AG09319 (cell line): Measurements from ENCODE around the gene CHMP6.

Experiments used
- DNase-seq: peaks from one replicate; pipeline ENCODE4 v3.0.0-alpha.2; 2010; ENCODE audit warnings: low read depth; ENCODE audit errors: extremely low read depth
- TF ChIP-seq, protein P1 (sequence below): IDR thresholded peaks from 2 replicates; pipeline ENCODE4 v1.5.1; 2011; ENCODE audit warnings: low read depth, mild to moderate bottlenecking, inconsistent platforms, low read length, moderate library complexity

CHMP6 gene

GRCh38 chr17:81003711-81004475, 12.3 kb downstream of the CHMP6 start:
- TF ChIP-seq, protein P1, sequence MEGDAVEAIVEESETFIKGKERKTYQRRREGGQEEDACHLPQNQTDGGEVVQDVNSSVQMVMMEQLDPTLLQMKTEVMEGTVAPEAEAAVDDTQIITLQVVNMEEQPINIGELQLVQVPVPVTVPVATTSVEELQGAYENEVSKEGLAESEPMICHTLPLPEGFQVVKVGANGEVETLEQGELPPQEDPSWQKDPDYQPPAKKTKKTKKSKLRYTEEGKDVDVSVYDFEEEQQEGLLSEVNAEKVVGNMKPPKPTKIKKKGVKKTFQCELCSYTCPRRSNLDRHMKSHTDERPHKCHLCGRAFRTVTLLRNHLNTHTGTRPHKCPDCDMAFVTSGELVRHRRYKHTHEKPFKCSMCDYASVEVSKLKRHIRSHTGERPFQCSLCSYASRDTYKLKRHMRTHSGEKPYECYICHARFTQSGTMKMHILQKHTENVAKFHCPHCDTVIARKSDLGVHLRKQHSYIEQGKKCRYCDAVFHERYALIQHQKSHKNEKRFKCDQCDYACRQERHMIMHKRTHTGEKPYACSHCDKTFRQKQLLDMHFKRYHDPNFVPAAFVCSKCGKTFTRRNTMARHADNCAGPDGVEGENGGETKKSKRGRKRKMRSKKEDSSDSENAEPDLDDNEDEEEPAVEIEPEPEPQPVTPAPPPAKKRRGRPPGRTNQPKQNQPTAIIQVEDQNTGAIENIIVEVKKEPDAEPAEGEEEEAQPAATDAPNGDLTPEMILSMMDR: no peak
- DNase-seq: no peak

- TF ChIP-seq, protein P1: no peak
Observed at GRCh38 chr17:81006891-81007290, 15.2 kb downstream of the CHMP6 start.

DNA sequence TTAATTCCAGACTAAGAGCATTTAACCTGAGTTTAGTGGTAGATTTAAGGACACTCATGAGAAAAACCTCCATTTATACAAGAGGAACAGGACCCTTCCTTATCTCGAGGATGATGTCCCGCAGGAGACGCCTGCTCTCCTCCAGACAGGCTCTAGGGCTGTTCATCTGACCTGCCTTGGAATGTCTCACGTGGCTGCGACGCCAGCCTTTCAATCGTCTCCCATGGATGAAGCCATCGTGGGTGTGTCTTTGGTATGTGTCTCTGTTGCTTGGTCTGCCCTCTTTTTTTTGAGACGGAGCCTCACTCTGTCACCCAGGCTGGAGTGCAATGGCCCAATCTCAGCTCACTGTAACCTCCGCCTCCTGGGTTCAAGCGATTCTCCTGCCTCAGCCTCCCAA, 16.5 kb downstream of the CHMP6 start:
- TF ChIP-seq, protein P1: no peak

More at GRCh38 chr17:81006891-81007290, 15.2 kb downstream of the CHMP6 start:
- DNase-seq: no peak

GRCh38 chr17:81009136-81009535, 17.5 kb downstream of the CHMP6 start:
- TF ChIP-seq, protein P1: no peak

More for the DNA sequence above, 16.5 kb downstream of the CHMP6 start:
- DNase-seq: no peak

DNA sequence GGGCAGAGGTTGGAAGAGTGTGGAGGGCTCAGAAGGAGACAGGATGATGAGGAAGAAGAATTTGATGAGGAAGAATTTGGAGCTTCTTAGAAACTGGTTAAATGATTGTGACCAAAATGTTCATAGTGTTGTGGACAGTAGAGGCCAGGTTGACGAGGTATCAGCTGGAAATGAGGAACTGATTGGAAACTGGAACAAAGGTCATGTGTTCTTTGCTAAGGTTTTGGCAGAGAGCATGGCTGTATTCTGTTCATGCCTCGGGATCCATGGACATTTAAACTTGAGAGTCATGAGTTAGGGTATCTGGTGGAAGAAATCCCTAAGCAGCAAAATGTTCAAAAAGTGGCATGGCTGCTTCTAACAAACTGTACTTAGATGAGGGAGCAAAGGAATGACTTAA, 19.3 kb downstream of the CHMP6 start:
- TF ChIP-seq, protein P1: no peak
- DNase-seq: no peak

More at GRCh38 chr17:81009136-81009535, 17.5 kb downstream of the CHMP6 start:
- DNase-seq: no peak

DNA sequence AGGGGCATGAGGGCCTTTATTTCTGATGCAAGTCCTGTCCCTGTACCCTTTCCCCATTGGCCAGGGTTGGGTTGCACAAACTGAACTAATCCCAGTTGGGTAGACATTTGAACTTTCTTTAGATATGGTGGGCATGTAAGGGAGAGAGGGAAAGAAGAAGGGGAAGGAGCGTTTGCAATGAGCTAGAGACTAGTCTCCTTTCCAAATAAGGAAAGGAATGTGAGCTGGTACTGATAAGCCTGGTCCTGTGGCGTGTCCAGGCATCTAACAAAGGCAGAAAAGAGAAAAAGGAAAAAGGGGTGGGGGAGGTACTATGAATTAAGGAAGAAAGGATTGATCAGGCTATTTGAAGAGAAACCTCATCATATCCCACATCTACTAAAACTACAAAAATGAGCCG, 20.3 kb downstream of the CHMP6 start:
- DNase-seq: no peak
- TF ChIP-seq, protein P1: no peak

DNA sequence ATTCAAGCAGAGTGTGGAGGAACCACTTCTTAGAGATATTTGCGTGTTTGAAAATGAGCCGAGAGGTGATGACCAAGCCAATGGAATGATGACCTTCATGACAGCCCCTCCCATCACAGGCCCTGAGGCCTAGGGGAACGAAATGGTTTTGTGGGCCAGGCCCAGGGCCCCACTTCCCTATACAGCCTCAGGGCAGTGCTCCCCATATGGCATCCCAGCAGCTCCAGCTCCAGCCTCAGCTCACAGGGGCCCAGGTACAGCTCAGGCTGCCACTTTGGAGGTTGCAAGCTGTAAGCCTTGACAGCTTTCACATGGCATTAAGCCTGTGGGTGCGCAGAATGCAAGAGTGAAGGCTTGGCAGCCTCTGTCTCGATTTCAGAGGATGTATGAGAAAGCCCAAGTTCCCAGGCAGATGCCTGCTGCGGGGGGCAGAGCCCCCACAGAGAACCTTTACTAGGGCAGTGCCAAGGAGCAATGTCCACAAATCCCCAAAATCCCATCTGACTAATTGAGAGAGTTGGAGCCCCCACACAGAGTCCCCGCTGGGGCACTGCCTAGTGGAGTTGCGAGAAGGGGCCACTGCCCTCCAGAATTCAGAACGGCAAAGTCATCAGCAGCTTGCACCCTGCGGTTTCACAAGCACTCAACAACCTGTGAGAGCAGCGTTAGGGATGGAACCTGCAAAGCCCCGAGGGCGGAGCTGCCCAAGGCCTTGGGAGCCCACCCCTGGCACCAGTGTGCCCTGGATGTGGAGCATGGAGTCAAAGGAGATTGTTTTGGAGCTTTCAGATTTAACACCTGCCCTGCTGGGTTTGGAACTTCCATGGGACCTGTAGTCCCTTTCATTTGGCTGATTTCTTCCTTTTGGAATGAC, 21.2 kb downstream of the CHMP6 start:
- TF ChIP-seq, protein P1: no peak
- no peak for DNase-seq
